Measurements from ENCODE around the gene FAM72B.
"Not testable (repeated sequence)": the region's sequence is repeated elsewhere in the genome, so short reads cannot be mapped to it uniquely, and the experiment has no call there.

GRCh38 chr1:121165296-121165695 lies 18.8 kb downstream of the FAM72B start:
- not testable (repeated sequence) for TF ChIP-seq EZH2 (IDR thresholded peaks at IDR 0.05; ENCODE audit: insufficient read depth, poor library complexity, severe bottlenecking); EZH2phosphoT487 (IDR thresholded peaks at IDR 0.05; ENCODE audit: insufficient read depth, low read depth)

All from GM23248 (cell line).